GM04504 (cell line): Measurements from ENCODE around the gene CRYBA4.

ENCODE experiments used
- DNase-seq: peaks from one replicate; pipeline ENCODE4 v3.0.0-alpha.2; 2012; ENCODE audit warnings: low read depth

The CRYBA4 gene

GRCh38 chr22:26624803-26625202 is 3.0 kb downstream of the CRYBA4 start:
- no peak for DNase-seq

GRCh38 chr22:26629988-26630761 is 8.4 kb downstream of the CRYBA4 start:
- DNase-seq, result no peak

GRCh38 chr22:26631282-26631681 is 9.5 kb downstream of the CRYBA4 start:
- no peak for DNase-seq

GRCh38 chr22:26632422-26633155 is 10.8 kb downstream of the CRYBA4 start:
- DNase-seq, result no peak

- no peak for DNase-seq
Measured at GRCh38 chr22:26634189-26634588, 12.4 kb downstream of the CRYBA4 start.

GRCh38 chr22:26635117-26635516 is 13.4 kb downstream of the CRYBA4 start:
- DNase-seq, result no peak

GRCh38 chr22:26636296-26636695 is 14.5 kb downstream of the CRYBA4 start:
- DNase-seq, result no peak

- DNase-seq, result no peak
Measured at GRCh38 chr22:26642465-26643417, 21.0 kb downstream of the CRYBA4 start.

GRCh38 chr22:26643418-26644100 is 21.8 kb downstream of the CRYBA4 start:
- DNase-seq, result no peak

- DNase-seq, result no peak
Measured at GRCh38 chr22:26646158-26646557, 24.4 kb downstream of the CRYBA4 start.

- DNase-seq, result no peak
Measured at GRCh38 chr22:26648011-26648497, 26.3 kb downstream of the CRYBA4 start.

GRCh38 chr22:26648528-26649388 is 27.0 kb downstream of the CRYBA4 start:
- DNase-seq, result no peak

GRCh38 chr22:26650722-26651421 is 29.1 kb downstream of the CRYBA4 start:
- no peak for DNase-seq

- no peak for DNase-seq
Measured at GRCh38 chr22:26651815-26652214, 30.1 kb downstream of the CRYBA4 start.

- DNase-seq, result no peak
Measured at GRCh38 chr22:26656891-26657851, 35.4 kb downstream of the CRYBA4 start, which contains the start of gene MIAT. TSS of gene MIAT (plus strand) at chr22:26657588.

GRCh38 chr22:26658161-26658560 is 36.4 kb downstream of the CRYBA4 start:
- DNase-seq, result no peak

GRCh38 chr22:26658671-26659478 is 37.1 kb downstream of the CRYBA4 start:
- peak; percentile 84 for DNase-seq

- no peak for DNase-seq
Measured at GRCh38 chr22:26660356-26660755, 38.6 kb downstream of the CRYBA4 start.
